DND-41 (cell line): Measurements from ENCODE around the gene ANKK1.

Experiments
- EZH2 ChIP-seq: IDR thresholded peaks from 3 replicates; pipeline ENCODE4 v1.6.1; 2012; ENCODE audit warnings: borderline replicate concordance, low read depth, mild to moderate bottlenecking, moderate library complexity, low read length, inconsistent platforms; ENCODE audit not compliant: severe bottlenecking
- TF ChIP-seq, protein P1 (sequence below): IDR thresholded peaks from 2 replicates; pipeline ENCODE4 v1.5.1; 2012; ENCODE audit warnings: borderline replicate concordance, low read length, moderate library complexity, mild to moderate bottlenecking; ENCODE audit not compliant: poor library complexity, severe bottlenecking; ENCODE audit errors: extremely low read depth

DNA sequence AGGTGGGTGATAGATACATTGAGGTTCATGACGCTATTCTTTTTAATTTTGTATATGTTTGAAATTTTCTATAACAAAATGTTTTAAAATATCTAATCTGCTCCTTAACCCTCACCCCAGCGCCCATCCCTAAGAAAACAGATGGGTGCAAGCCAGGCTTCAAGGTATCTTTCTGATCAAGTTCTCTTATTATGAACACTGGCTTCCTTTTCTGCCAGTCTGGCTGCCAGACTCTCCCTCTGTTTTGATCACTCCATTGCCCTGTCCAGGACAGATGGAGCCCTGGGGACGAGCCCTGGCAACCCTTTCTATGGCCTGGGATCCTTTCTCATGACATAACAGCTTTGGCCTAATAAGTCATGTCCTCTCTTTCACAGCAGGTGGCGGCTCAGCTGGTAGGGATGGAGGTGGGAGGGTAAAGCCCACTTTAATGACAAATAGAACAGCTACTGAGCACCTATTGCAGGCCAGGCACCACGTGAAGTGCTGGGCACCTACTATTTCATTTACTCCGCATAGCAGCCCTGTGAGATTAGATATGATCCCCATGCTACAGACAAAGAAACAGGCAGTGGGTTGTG, 49.2 kb downstream of the ANKK1 start:
- TF ChIP-seq, protein P1, sequence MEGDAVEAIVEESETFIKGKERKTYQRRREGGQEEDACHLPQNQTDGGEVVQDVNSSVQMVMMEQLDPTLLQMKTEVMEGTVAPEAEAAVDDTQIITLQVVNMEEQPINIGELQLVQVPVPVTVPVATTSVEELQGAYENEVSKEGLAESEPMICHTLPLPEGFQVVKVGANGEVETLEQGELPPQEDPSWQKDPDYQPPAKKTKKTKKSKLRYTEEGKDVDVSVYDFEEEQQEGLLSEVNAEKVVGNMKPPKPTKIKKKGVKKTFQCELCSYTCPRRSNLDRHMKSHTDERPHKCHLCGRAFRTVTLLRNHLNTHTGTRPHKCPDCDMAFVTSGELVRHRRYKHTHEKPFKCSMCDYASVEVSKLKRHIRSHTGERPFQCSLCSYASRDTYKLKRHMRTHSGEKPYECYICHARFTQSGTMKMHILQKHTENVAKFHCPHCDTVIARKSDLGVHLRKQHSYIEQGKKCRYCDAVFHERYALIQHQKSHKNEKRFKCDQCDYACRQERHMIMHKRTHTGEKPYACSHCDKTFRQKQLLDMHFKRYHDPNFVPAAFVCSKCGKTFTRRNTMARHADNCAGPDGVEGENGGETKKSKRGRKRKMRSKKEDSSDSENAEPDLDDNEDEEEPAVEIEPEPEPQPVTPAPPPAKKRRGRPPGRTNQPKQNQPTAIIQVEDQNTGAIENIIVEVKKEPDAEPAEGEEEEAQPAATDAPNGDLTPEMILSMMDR, result no peak
- TF ChIP-seq EZH2, result no peak
